HG03460 (cell line): ENCODE data around the gene BCKDK.
"Not testable (repeated sequence)": the region's sequence is repeated elsewhere in the genome, so short reads cannot be mapped to it uniquely, and the experiment has no call there.

Experiments used
- ATAC-seq: cut with Tn5 transposase; IDR thresholded peaks from one replicate; pipeline ENCODE4 v1.9.1; 2021; ENCODE audit not compliant: unreplicated experiment

Gene BCKDK

GRCh38 chr16:31094424-31095120, 13.6 kb upstream of the BCKDK start, which contains the start of gene VKORC1:
TSS of gene VKORC1 (minus strand) at chr16:31094797. CDS start at chr16:31094729, 68 bp downstream.
- peak; percentile 87 for ATAC-seq

- ATAC-seq: no peak
Observed at GRCh38 chr16:31099860-31100638, 8.1 kb upstream of the BCKDK start.

DNA sequence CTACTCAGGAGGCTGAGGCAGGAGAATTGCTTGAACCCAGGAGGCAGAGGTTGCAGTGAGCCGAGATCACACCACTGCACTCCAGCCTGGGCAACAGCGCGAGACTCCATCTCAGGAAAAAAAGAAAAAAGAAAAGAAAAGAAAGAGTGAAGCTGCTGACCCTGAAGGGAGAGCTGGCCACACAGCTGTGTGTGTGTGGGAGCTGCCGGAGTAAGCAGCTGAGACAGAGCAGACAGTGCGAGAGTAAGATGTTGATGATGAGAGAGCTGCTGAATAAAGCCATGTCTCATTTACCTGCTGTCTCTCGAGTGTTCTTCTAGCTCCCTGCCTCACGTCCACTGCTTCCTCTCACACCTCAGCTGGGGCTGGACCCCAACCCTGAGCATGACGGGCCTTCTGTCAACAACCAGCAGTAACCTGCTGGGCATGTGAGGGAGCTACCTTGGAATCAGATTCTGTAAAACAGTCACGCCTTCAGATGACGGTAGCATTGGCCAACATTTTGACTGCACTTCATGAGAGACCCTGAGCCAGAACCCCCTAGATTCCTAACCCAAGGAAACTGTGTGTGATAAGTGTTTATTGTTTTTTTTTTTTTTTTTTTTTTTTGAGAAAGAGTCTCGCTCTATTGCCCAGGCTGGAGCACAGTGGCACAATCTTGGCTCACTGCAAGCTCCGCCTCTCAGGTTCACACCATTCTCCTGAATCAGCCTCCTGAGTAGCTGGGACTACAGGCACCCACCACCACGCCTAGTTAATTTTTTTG, 7.1 kb upstream of the BCKDK start:
- ATAC-seq: not testable (repeated sequence)

DNA sequence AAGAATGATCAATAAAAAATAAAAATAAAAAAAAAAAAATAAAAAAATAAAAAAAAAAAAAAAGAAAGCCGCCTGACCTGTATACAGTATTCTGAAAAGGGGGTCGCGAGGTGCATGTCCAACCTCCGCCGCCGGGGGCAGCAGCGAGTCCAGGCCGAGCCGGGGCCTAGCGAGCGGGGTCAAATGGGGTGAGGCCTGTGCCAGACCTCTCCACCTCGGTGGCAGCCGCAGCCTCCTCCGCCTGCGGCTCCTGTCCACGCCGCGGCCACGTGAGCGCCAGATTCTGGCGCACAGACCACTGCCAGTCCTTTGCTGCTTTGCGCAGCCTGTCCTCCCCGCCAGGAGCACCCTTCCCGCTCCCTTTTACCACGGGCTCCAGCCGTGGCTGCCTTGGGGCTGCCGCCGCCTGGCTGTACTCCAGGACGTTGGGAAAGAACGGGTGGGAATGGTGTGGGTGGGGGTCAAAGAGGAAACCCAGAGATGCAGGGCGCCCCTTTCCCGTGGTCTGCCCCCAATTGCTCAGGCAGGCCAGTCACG, 2.4 kb upstream of the BCKDK start:
- ATAC-seq: no peak

GRCh38 chr16:31106509-31107464, 1.4 kb upstream of the BCKDK start:
- no peak for ATAC-seq

GRCh38 chr16:31107465-31107867, 720 bp upstream of the BCKDK start:
- peak; percentile 50 for ATAC-seq

DNA sequence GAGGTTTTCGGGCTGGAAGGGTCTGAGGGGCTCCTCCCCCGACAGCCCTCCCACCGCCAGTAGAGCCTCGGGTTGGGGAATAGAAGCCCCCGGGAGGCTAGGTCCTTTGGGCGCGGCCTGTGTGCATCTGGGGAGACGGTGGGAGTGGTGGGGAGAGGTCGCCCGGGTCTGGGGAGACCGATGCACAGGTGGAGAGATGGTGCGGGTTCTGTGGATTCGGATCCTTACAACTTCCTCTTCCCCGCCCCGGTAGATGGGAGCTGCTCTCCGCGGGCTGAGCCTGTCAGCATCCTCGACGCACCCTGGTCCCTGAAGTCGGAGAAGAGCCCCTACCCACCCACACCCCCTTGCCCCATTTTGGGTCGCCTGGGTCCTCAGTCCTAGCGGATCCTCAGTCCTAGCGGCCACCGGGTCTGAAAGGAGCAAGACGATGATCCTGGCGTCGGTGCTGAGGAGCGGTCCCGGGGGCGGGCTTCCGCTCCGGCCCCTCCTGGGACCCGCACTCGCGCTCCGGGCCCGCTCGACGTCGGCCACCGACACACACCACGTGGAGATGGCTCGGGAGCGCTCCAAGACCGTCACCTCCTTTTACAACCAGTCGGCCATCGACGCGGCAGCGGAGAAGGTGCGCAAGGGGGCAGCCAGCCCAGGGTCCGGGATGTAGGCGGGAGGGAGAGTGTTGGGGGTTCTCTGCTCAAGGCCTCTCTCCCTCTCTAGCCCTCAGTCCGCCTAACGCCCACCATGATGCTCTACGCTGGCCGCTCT, 790 bp downstream of the BCKDK start:
- ATAC-seq: no peak

- no peak for ATAC-seq
Observed at GRCh38 chr16:31109622-31110021, 1.4 kb downstream of the BCKDK start.

DNA sequence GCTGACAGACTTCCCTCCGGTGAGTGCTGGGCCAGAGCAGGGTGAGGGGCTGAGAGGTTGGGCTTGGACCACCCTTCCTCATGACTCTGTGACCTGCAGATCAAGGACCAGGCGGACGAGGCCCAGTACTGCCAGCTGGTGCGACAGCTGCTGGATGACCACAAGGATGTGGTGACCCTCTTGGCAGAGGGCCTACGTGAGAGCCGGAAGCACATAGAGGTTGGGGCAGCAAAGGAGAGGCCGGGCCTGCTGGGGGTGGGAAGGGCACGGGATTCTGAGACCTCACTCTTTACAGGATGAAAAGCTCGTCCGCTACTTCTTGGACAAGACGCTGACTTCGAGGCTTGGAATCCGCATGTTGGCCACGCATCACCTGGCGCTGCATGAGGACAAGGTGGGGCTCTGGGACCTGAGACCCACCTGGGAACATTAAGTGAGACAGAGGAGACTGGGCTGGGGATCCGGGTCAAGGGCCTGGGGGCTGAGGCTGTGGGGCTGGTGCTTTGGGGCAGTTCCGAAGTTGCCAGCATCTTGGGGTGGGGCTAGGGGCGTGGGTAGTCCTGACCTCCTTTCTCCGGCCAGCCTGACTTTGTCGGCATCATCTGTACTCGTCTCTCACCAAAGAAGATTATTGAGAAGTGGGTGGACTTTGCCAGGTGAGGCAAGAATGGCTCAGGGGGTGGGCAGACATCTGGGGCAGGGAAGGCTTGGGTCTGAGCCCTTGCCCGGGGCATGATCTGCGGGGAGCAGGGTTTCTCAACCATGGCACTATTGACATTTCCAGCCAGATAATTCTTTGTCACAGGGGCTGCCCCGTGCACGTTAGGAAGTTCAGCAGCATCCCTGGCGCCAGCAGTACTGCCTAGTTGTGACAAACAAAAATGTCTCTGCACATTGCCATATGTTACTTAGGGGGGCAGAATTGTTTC, 2.2 kb downstream of the BCKDK start:
- ATAC-seq: no peak

DNA sequence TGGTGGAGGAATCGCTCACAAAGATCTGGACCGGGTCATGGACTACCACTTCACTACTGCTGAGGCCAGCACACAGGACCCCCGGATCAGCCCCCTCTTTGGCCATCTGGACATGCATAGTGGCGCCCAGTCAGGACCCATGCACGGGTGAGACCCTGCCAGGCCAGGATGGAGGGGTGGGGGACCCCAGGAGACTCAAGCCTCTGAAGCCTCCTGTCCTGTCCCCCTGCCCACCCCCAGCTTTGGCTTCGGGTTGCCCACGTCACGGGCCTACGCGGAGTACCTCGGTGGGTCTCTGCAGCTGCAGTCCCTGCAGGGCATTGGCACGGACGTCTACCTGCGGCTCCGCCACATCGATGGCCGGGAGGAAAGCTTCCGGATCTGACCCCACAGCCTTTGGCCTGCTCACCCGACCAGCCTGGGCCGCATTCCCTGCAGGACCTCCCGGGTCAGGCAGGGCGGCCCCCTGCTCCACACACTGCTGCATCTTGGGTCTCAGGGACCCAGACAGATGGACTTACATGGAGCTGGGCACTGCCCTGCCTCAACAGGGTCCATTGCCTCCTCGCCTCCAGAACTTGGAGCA, 3.8 kb downstream of the BCKDK start:
- no peak for ATAC-seq

DNA sequence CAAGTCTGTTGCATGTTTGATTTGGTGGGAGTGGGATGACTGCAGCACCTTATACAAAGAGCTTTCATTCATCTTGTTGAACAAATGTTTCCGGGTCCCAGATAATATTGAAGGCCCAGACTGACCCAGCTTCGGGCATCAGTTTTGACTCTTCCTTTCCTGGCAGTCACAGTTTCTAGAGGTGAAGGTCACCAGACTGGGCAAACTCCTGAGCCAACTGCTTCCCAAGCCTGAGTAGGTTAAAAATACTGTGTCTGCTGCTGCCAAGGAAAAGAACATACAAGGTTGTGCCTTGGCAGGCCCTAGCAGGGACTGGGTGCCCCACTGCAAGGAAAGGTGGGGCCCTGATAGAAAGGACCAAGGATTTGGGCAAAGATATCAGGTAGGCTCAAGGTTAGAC, 4.5 kb downstream of the BCKDK start:
- ATAC-seq: no peak

DNA sequence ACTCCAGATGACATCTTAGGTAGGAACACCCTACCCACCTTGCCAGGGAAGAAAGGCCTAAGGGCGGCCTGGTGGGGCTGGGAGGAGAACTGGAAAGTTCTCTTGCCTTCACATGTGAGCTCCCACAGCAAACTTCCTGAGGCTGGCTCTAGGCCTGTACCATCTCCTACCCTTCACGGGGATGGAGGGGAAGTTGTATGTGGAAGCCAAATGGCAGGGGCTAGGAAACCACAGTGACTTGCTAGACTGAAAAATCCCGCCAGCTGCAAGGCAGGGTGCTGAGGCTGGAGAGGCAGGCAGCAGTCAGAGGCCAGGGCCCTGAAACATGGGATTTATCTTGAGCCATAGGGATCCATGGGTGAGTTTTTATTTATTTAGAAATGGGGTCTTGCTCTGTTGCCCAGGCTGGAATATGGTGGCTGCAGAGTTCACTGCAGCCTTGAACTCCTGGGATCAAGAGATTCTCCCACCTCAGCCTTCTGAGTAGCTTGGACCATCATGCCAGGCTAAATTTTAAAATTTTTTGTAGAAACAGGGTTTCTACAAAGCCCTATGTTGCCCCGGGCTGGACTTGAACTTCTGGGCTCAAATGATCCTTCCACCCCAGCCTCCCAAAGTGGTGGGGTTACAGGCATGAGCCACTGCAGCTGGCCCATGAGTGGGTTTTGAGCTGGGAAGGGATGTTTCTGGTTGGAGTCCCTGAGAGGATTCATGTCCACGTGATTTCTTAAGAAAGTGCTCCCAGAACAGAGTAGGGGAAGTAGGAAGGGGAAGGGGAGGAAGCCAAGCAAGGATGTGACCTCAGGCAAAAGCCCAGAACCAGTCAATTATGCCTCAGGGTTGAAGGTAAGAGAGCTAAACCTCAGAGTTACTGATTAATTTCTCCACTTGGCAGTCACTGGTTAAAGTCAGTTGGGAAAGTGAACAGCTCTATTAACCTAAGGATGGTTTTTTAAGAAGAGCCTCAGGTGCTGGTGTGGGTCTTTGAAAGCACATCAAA, 5.2 kb downstream of the BCKDK start:
- no peak for ATAC-seq

DNA sequence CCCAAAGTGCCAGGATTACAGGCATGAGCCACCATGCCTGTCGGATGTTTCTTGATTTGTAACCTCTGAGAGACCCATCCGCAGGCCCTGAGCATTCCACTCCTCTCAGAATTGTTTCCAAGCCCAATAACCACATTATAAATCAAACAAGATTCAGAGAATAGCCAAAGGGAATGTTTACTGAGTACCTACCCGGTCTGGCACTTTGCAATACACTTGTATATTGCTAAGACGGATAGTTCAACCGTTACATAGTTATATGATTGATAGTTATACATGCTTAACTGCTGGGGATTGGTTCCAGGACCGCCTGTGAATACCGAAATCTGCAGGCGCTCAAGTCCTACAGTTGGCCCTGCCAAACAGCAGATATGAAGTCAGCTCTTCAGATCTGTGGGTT, 6.3 kb downstream of the BCKDK start:
- ATAC-seq: no peak

DNA sequence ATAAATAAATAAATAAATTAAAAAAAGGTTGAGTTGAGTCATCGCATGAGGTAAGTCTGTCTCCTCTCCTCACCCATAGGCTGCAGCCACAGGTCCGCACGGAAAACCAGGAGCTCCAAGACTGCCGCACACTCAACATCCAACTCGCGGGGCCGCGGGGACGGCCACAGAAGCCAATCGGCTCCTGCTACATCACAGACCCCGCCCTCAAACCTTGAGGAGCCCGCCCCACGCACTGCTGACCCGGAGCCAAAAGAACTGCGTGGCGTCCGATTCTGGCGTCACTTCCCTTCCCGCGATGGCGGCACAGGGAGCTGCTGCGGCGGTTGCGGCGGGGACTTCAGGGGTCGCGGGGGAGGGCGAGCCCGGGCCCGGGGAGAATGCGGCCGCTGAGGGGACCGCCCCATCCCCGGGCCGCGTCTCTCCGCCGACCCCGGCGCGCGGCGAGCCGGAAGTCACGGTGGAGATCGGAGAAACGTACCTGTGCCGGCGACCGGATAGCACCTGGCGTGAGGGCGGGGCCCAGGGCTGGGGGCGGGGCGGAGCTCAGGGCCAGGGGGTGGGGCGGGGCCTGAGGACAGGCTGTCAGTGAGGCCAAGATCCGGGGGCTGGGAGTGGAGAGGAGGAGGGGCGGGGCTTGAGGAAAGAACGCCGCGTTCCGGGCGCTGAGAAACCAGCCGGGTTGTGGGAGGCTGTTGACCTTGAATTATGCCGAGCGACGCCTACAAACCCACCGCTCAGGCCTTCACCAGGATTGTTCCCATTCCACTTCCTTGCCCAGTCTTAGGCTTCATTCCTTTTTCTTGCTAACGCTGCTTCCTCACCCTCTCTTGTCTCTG, 9.4 kb downstream of the BCKDK start, which contains the start of gene KAT8:
KAT8 (plus strand) TSS at position 281 of the 839 bp plus-strand sequence; CDS start at position 299, 18 bp downstream.
- ATAC-seq: peak; percentile 86

GRCh38 chr16:31118223-31119155, 10.3 kb downstream of the BCKDK start:
- no peak for ATAC-seq
